Measurements from ENCODE around the gene ANKFY1. TPM values are rescaled to one million over a fixed set of nuclear protein-coding genes. Genes with fewer than 3 reads are reported as not detected.

The ANKFY1 gene
- total RNA-seq, 1 experiment from 2014 or later, result 38.9 TPM

GRCh38 chr17:4116516-4116915, 147.3 kb downstream of the ANKFY1 start:
- H4K20me1 ChIP-seq (ENCODE audit: insufficient read depth), result peaks cover 3% of the 10 kb centered on the region; the same call in 1 of the 2 replicates
- no peaks in the 10 kb centered on the region for H3K9me2 ChIP-seq (ENCODE audit: insufficient read depth)
- H3K9me3 ChIP-seq (ENCODE audit: control insufficient read depth in 1 of 2, insufficient read depth in 1 of 2, low read depth in 1 of 2, low read length in 2 of 2), result no peaks in the 10 kb centered on the region
- ChIA-PET RAD21 (ENCODE audit: low non-redundant PET in 1 of 2, low total read pairs in 2 of 2, uncharacterized antibody in 2 of 2, unreplicated experiment in 2 of 2) (no interaction called here), CTCF (no interaction called here), POLR2A (no interaction called here)
- H3K4me1 ChIP-seq (ENCODE audit: control insufficient read depth in 1 of 2, insufficient read depth in 2 of 2, low read length in 2 of 2), result no peaks in the 10 kb centered on the region
- H3K4me2 ChIP-seq (ENCODE audit: low read length), result no peak overlapping the region
- ATAC-seq, result no peak
- TF ChIP-seq TCF7L2 (IDR thresholded peaks at IDR 0.05; ENCODE audit: borderline replicate concordance, extremely low read depth, insufficient read depth, insufficient read length), result no peak
- no peak for TF ChIP-seq POLR2A (IDR thresholded peaks at IDR 0.05; ENCODE audit: borderline replicate concordance, extremely low read depth, insufficient read depth, insufficient read length)
- H3K36me3 ChIP-seq (ENCODE audit: control insufficient read depth in 1 of 2, insufficient read depth in 2 of 2, low read length in 2 of 2), result peaks cover 4 to 7% of the 10 kb centered on the region in 2 experiments; a peak in 3 of 4 replicates
- no TSS peak for BruUV-seq (replicated peaks)
- no peaks in the 10 kb centered on the region for H3K79me2 ChIP-seq (ENCODE audit: insufficient read depth, low read length)
- intact Hi-C loops (cut with micrococcal nuclease), result no loop called here
- H3K9ac ChIP-seq (ENCODE audit: low read length), result no peak overlapping the region
- no peaks in the 10 kb centered on the region for H3K27me3 ChIP-seq (ENCODE audit: insufficient read depth, low read length)
- no peak overlapping the region for H2AFZ ChIP-seq (ENCODE audit: low read depth, low read length, poor library complexity, severe bottlenecking)
- no peak overlapping the region for H3K4me3 ChIP-seq (replicated peaks in 1 of 2; ENCODE audit: low read depth in 1 of 2, low read length in 2 of 2)
- no peak overlapping the region for H3K27ac ChIP-seq (ENCODE audit: low read depth, low read length)
- DNase-seq (ENCODE audit: low read depth, low spot score), result no peak

Other genes starting within 250 kb of the ANKFY1 start
- 21.1 TPM for gene ZZEF1, start 120.9 kb downstream of the ANKFY1 start, total RNA-seq (2021; ENCODE audit: unreplicated experiment)
- gene CYB5D2, start 120.8 kb downstream of the ANKFY1 start, total RNA-seq (2021; ENCODE audit: unreplicated experiment), result 12.0 TPM
- gene UBE2G1, start 102.7 kb upstream of the ANKFY1 start, total RNA-seq (2021; ENCODE audit: unreplicated experiment), result 80.6 TPM
- gene SPNS3, start 170.0 kb upstream of the ANKFY1 start, total RNA-seq (2021; ENCODE audit: unreplicated experiment), result 0.37 TPM
- gene SPNS2, start 234.9 kb upstream of the ANKFY1 start, total RNA-seq (2021; ENCODE audit: unreplicated experiment), result 1.6 TPM

All from HCT116 (cell line).